GM12878 (cell line): ENCODE results near the gene ASIC4.

Source experiments
- ASH2L ChIP-seq: fragments of 300-600, 200-600 bp; sonication (generic); IDR thresholded peaks from 2 replicates; pipeline ENCODE4 v1.6.1; 2017; ENCODE audit warnings: low read depth, mild to moderate bottlenecking, borderline replicate concordance
- MEF2A ChIP-seq: IDR thresholded peaks from 2 replicates; pipeline ENCODE4 v1.6.1; 2011; ENCODE audit warnings: low read depth, mild to moderate bottlenecking, low read length, moderate library complexity; ENCODE audit not compliant: insufficient read depth
- POLR2AphosphoS2 ChIP-seq: IDR thresholded peaks from 2 replicates; pipeline ENCODE4 v1.6.1; 2011; ENCODE audit warnings: low read depth, mild to moderate bottlenecking, low read length, improper control_type of control experiment, moderate library complexity
- SP1 ChIP-seq: IDR thresholded peaks from one replicate; pipeline ENCODE4 v1.6.1; 2011; ENCODE audit warnings: low read depth, low read length
- ZNF274 ChIP-seq: IDR thresholded peaks from one replicate; pipeline ENCODE4 v1.8.0; 2011; ENCODE audit not compliant: insufficient read length, insufficient read depth
- TF ChIP-seq, protein P1 (sequence below), 3 experiments: IDR thresholded peaks in 2 of 3; conservative IDR thresholded peaks in 1 of 3; 2 replicates each; pipeline ENCODE4 v1.5.1; 2011; ENCODE audit warnings: low read depth in 3 of 3, low read length in 3 of 3, mild to moderate bottlenecking in 3 of 3, control low read depth in 2 of 3, moderate library complexity in 2 of 3, inconsistent platforms in 1 of 3, mixed read lengths in 1 of 3; ENCODE audit not compliant: control insufficient read depth in 2 of 3, insufficient read depth in 1 of 3; ENCODE audit errors: extremely low read depth in 1 of 3
- TF ChIP-seq, protein P2 (sequence below): fragments of 450-650 bp; formaldehyde crosslinking; IDR thresholded peaks from 2 replicates; pipeline ENCODE4 v1.4.0; 2022; ENCODE audit warnings: mild to moderate bottlenecking, moderate library complexity

DNA sequence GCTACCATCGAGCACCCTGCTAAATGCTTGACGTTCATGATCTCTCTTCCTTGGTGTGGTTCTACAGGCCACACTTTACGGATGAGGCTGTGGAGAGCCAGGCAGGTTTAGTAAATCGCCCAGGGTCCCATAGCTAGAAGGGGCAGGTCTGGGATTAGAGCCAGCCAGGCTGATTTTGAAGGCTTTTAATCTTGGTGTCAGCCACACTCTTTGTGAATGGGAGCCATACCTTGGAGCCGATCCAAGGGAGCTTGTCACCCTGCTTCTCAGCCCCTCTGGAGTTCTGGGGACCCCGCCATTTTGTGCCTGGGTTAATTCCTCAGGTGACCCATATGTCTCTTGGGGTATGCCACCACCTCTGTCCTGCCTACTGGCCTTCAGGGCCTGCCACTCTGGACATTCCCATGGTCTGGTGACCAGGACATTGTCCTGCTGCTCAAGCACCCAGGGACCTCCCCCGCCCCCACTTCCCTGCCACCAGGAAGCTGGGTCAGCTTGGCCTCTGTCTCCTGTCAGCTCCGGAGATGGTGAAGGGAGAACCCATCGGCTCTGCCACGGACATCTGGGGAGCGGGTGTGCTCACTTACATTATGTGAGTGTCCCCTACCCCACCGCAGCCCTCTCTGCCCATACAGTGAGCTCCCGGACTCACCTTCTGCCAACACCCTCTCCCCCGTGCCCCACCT lies 22.9 kb upstream of the ASIC4 start:
- TF ChIP-seq, protein P1, sequence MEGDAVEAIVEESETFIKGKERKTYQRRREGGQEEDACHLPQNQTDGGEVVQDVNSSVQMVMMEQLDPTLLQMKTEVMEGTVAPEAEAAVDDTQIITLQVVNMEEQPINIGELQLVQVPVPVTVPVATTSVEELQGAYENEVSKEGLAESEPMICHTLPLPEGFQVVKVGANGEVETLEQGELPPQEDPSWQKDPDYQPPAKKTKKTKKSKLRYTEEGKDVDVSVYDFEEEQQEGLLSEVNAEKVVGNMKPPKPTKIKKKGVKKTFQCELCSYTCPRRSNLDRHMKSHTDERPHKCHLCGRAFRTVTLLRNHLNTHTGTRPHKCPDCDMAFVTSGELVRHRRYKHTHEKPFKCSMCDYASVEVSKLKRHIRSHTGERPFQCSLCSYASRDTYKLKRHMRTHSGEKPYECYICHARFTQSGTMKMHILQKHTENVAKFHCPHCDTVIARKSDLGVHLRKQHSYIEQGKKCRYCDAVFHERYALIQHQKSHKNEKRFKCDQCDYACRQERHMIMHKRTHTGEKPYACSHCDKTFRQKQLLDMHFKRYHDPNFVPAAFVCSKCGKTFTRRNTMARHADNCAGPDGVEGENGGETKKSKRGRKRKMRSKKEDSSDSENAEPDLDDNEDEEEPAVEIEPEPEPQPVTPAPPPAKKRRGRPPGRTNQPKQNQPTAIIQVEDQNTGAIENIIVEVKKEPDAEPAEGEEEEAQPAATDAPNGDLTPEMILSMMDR (IDR thresholded peaks at IDR 0.05 in 2 of 3, conservative IDR thresholded peaks at IDR 0.05 in 1 of 3; ENCODE audit: control insufficient read depth in 2 of 3, extremely low read depth in 1 of 3, insufficient read depth in 1 of 3, low read depth in 3 of 3, low read length in 3 of 3): no peak
- TF ChIP-seq POLR2AphosphoS2: no peak
- TF ChIP-seq, protein P2, sequence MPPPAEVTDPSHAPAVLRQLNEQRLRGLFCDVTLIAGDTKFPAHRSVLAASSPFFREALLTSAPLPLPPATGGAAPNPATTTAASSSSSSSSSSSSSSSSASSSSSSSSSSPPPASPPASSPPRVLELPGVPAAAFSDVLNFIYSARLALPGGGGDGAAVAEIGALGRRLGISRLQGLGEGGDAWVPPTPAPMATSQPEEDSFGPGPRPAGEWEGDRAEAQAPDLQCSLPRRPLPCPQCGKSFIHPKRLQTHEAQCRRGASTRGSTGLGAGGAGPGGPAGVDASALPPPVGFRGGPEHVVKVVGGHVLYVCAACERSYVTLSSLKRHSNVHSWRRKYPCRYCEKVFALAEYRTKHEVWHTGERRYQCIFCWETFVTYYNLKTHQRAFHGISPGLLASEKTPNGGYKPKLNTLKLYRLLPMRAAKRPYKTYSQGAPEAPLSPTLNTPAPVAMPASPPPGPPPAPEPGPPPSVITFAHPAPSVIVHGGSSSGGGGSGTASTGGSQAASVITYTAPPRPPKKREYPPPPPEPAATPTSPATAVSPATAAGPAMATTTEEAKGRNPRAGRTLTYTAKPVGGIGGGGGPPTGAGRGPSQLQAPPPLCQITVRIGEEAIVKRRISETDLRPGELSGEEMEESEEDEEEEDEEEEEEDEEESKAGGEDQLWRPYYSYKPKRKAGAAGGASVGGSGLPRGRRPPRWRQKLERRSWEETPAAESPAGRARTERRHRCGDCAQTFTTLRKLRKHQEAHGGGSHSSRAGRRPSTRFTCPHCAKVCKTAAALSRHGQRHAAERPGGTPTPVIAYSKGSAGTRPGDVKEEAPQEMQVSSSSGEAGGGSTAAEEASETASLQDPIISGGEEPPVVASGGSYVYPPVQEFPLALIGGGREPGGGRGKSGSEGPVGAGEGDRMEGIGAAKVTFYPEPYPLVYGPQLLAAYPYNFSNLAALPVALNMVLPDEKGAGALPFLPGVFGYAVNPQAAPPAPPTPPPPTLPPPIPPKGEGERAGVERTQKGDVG: no peak
- TF ChIP-seq SP1: no peak
- TF ChIP-seq ZNF274: no peak
- TF ChIP-seq ASH2L: no peak
- TF ChIP-seq MEF2A: no peak
